ENCODE measurements around the gene DGKI.

DNA sequence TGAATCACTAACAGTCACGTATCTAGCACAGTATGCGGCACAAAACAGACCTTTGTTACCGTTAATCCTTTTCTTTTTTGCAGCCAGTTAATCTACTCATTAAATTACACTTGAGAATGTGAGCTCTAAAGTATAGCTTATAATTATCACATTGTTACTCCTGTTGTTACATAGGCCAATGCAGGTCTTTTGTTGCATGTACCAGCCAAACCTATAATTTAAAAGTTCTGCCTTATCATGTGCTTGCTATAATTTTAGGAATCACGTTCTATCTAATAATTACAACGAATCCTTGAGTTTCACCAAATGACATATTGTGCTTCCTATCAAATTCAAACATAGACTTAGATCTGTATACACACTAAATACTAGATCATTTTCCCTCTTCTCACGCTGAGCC is 245.1 kb downstream of the DGKI start:
- TF ChIP-seq, protein P1, sequence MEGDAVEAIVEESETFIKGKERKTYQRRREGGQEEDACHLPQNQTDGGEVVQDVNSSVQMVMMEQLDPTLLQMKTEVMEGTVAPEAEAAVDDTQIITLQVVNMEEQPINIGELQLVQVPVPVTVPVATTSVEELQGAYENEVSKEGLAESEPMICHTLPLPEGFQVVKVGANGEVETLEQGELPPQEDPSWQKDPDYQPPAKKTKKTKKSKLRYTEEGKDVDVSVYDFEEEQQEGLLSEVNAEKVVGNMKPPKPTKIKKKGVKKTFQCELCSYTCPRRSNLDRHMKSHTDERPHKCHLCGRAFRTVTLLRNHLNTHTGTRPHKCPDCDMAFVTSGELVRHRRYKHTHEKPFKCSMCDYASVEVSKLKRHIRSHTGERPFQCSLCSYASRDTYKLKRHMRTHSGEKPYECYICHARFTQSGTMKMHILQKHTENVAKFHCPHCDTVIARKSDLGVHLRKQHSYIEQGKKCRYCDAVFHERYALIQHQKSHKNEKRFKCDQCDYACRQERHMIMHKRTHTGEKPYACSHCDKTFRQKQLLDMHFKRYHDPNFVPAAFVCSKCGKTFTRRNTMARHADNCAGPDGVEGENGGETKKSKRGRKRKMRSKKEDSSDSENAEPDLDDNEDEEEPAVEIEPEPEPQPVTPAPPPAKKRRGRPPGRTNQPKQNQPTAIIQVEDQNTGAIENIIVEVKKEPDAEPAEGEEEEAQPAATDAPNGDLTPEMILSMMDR (conservative IDR thresholded peaks at IDR 0.05; ENCODE audit: low read depth, low read length), result no peak
- TF ChIP-seq MXI1 (IDR thresholded peaks at IDR 0.05; ENCODE audit: borderline replicate concordance, low read depth, low read length), result no peak
- TF ChIP-seq MAFK (IDR thresholded peaks at IDR 0.05; ENCODE audit: low read depth, low read length), result no peak
- TF ChIP-seq POLR2A (IDR thresholded peaks at IDR 0.05; ENCODE audit: low read depth, low read length), result no peak
- TF ChIP-seq RCOR1 (IDR thresholded peaks at IDR 0.05; ENCODE audit: insufficient replicate concordance, low read length), result no peak
- TF ChIP-seq FOS (IDR thresholded peaks at IDR 0.05; ENCODE audit: low read depth, low read length), result no peak
- TF ChIP-seq CEBPB (IDR thresholded peaks at IDR 0.05; ENCODE audit: low read depth, low read length), result no peak
- TF ChIP-seq, protein P2, sequence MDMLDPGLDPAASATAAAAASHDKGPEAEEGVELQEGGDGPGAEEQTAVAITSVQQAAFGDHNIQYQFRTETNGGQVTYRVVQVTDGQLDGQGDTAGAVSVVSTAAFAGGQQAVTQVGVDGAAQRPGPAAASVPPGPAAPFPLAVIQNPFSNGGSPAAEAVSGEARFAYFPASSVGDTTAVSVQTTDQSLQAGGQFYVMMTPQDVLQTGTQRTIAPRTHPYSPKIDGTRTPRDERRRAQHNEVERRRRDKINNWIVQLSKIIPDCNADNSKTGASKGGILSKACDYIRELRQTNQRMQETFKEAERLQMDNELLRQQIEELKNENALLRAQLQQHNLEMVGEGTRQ (IDR thresholded peaks at IDR 0.05; ENCODE audit: low read depth, low read length), result no peak
